ENCODE data around the gene RAD51.

- TF ChIP-seq CTCF (IDR thresholded peaks at IDR 0.05; ENCODE audit: borderline replicate concordance, extremely low read depth, low read length, poor library complexity, severe bottlenecking) (no peak), EZH2 (IDR thresholded peaks at IDR 0.05; ENCODE audit: borderline replicate concordance, low read depth, low read length, severe bottlenecking) (no peak)
Observed at GRCh38 chr15:40721701-40722100, 26.7 kb downstream of the RAD51 start.
